OCI-LY1 (cell line): ENCODE data around the gene B3GNT9.

Experiments used
- H2AFZ ChIP-seq: fragments of 200-600 bp; sonication (generic), shearing (Covaris generic); 2 replicates; pipeline ENCODE4 v1.6.0; 2014; ENCODE audit warnings: antibody characterized with exemption, mild to moderate bottlenecking, low read length
- H3F3A ChIP-seq: fragments of 200-600 bp; sonication (generic), shearing (Covaris generic); 2 replicates; pipeline ENCODE4 v1.6.0; 2014; ENCODE audit warnings: mild to moderate bottlenecking, antibody characterized with exemption, low read length, moderate library complexity; ENCODE audit not compliant: insufficient read depth
- H3K27ac ChIP-seq: fragments of 200-600 bp; sonication (generic); 2 replicates; pipeline ENCODE4 v1.5.1; 2014; ENCODE audit warnings: low read length, mixed run types, mild to moderate bottlenecking, low read depth; ENCODE audit not compliant: poor library complexity, severe bottlenecking
- H3K27me3 ChIP-seq: fragments of 200-600 bp; sonication (generic); 2 replicates; pipeline ENCODE4 v1.6.0; 2014; ENCODE audit warnings: antibody characterized with exemption, mild to moderate bottlenecking, low read length, moderate library complexity; ENCODE audit not compliant: insufficient read depth
- H3K36me3 ChIP-seq: fragments of 200-600 bp; sonication (generic); 2 replicates; pipeline ENCODE4 v1.6.1; 2014; ENCODE audit warnings: mild to moderate bottlenecking, antibody characterized with exemption, low read length, moderate library complexity, mixed read lengths; ENCODE audit not compliant: insufficient read depth
- H3K4me1 ChIP-seq: fragments of 200-600 bp; sonication (generic); 2 replicates; pipeline ENCODE4 v1.5.1; 2014; ENCODE audit warnings: mild to moderate bottlenecking, low read length, moderate library complexity; ENCODE audit not compliant: insufficient read depth, severe bottlenecking
- H3K4me2 ChIP-seq: fragments of 200-600 bp; sonication (generic), shearing (Covaris generic); 2 replicates; pipeline ENCODE4 v1.6.1; 2014; ENCODE audit warnings: low read length
- H3K4me3 ChIP-seq: fragments of 200-600 bp; sonication (generic); 2 replicates; pipeline ENCODE4 v1.5.1; 2014; ENCODE audit warnings: low read length, low read depth, mild to moderate bottlenecking, mixed read lengths; ENCODE audit not compliant: poor library complexity, severe bottlenecking
- H3K79me2 ChIP-seq: fragments of 200-600 bp; shearing (Covaris generic); 2 replicates; pipeline ENCODE4 v1.6.1; 2016; ENCODE audit warnings: mixed run types, low read length, mixed read lengths; ENCODE audit not compliant: insufficient read depth
- H3K9ac ChIP-seq: fragments of 200-600 bp; sonication (generic), shearing (Covaris generic); 2 replicates; pipeline ENCODE4 v1.6.1; 2014; ENCODE audit warnings: mild to moderate bottlenecking, low read length, mixed read lengths
- H3K9me2 ChIP-seq: fragments of 200-600 bp; sonication (generic), shearing (Covaris generic); 2 replicates; pipeline ENCODE4 v1.6.1; 2014; ENCODE audit warnings: low read depth, mild to moderate bottlenecking, low read length, mixed read lengths
- H3K9me3 ChIP-seq: fragments of 200-600 bp; shearing (Covaris generic); 2 replicates; pipeline ENCODE4 v1.6.1; 2014; ENCODE audit warnings: low read length, mixed read lengths
- H4K20me1 ChIP-seq: fragments of 200-600 bp; sonication (generic), shearing (Covaris generic); 2 replicates; pipeline ENCODE4 v1.6.0; 2016; ENCODE audit warnings: mild to moderate bottlenecking, low read length; ENCODE audit not compliant: insufficient read depth
- EZH2 ChIP-seq: fragments of 200-600 bp; sonication (generic), shearing (Covaris generic); IDR thresholded peaks from 2 replicates; pipeline ENCODE4 v1.8.0; 2017; ENCODE audit warnings: borderline replicate concordance, mixed run types, mild to moderate bottlenecking, antibody characterized with exemption, low read length, moderate library complexity, mixed read lengths
- TF ChIP-seq, protein P1 (sequence below): fragments of 200-600 bp; sonication (generic), shearing (Covaris generic); IDR thresholded peaks from 2 replicates; pipeline ENCODE4 v1.5.1; 2017; ENCODE audit warnings: mild to moderate bottlenecking, antibody characterized with exemption, low read length, moderate library complexity, mixed read lengths

Gene B3GNT9

DNA sequence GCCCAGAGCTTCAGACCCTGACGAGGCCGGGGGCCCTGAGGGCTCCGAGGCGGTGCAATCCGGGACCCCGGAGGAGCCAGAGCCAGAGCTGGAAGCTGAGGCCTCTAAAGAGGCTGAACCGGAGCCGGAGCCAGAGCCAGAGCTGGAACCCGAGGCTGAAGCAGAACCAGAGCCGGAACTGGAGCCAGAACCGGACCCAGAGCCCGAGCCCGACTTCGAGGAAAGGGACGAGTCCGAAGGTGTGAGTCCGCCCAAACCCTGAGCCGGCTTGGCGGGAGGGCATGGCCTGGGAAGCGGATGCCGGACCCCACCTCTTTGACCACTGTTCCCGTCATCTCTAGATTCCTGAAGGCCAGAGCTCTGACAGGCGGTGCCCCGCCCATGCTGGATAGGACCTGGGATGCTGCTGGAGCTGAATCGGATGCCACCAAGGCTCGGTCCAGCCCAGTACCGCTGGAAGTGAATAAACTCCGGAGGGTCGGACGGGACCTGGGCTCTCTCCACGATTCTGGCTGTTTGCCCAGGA lies 24.0 kb upstream of the B3GNT9 start:
- Histone ChIP-seq H3F3A (no peaks in the 10 kb centered on the region), H2AFZ (no peak overlapping the region), H3K4me1 (peaks cover 32% of the 10 kb centered on the region), H3K4me3 (peak overlapping the region; percentile 47), H3K4me2 (peak overlapping the region; percentile 54), H3K27ac (no peak overlapping the region), H4K20me1 (no peaks in the 10 kb centered on the region), H3K9me3 (no peaks in the 10 kb centered on the region), H3K9ac (no peak overlapping the region), H3K9me2 (no peaks in the 10 kb centered on the region), H3K27me3 (peaks cover 11% of the 10 kb centered on the region; the same call in 1 of the 2 replicates), H3K36me3 (no peaks in the 10 kb centered on the region), H3K79me2 (no peaks in the 10 kb centered on the region)
- TF ChIP-seq, protein P1, sequence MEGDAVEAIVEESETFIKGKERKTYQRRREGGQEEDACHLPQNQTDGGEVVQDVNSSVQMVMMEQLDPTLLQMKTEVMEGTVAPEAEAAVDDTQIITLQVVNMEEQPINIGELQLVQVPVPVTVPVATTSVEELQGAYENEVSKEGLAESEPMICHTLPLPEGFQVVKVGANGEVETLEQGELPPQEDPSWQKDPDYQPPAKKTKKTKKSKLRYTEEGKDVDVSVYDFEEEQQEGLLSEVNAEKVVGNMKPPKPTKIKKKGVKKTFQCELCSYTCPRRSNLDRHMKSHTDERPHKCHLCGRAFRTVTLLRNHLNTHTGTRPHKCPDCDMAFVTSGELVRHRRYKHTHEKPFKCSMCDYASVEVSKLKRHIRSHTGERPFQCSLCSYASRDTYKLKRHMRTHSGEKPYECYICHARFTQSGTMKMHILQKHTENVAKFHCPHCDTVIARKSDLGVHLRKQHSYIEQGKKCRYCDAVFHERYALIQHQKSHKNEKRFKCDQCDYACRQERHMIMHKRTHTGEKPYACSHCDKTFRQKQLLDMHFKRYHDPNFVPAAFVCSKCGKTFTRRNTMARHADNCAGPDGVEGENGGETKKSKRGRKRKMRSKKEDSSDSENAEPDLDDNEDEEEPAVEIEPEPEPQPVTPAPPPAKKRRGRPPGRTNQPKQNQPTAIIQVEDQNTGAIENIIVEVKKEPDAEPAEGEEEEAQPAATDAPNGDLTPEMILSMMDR = no peak
- TF ChIP-seq EZH2 = no peak

DNA sequence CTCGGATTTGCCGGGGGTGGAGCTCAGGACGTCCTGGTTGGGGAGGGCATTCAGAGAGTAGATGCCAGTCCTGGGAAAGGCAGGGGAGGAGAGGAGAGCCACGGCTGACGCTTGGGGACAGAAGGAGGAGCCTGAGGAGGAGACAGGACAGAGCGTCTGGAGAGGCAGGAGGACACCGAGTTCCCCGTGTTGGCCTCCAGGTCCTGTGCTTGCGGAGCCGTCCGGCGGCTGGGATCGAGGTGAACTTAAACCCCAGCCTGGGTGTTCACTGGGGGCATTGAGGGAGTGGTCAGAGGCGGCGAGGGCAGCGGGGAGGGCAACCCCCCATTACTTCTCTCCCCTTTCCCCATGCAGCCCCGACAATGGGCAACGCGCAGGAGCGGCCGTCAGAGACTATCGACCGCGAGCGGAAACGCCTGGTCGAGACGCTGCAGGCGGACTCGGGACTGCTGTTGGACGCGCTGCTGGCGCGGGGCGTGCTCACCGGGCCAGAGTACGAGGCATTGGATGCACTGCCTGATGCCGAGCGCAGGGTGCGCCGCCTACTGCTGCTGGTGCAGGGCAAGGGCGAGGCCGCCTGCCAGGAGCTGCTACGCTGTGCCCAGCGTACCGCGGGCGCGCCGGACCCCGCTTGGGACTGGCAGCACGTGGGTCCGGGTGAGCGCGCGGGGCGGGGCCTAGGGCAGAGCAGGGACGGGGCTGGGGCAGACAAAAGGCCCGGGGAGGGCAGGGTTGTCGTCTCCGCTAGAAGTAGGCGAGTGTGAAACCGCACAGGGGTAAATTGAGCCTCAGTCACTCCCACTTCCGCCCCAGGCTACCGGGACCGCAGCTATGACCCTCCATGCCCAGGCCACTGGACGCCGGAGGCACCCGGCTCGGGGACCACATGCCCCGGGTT lies 23.3 kb upstream of the B3GNT9 start:
- TF ChIP-seq EZH2 = no peak
- TF ChIP-seq, protein P1 = no peak
- Histone ChIP-seq H3K27ac (no peak overlapping the region), H3K4me1 (peaks cover 33% of the 10 kb centered on the region), H3K36me3 (no peaks in the 10 kb centered on the region), H3K9me2 (no peaks in the 10 kb centered on the region), H3K27me3 (peaks cover 11% of the 10 kb centered on the region; the same call in 1 of the 2 replicates), H2AFZ (no peak overlapping the region), H3K79me2 (no peaks in the 10 kb centered on the region), H3K9me3 (no peaks in the 10 kb centered on the region), H3K4me2 (peak overlapping the region; percentile 54), H3K4me3 (peak overlapping the region; percentile 47), H3K9ac (peak overlapping the region; percentile 15; the same call in 1 of the 2 replicates), H4K20me1 (no peaks in the 10 kb centered on the region), H3F3A (no peaks in the 10 kb centered on the region)

DNA sequence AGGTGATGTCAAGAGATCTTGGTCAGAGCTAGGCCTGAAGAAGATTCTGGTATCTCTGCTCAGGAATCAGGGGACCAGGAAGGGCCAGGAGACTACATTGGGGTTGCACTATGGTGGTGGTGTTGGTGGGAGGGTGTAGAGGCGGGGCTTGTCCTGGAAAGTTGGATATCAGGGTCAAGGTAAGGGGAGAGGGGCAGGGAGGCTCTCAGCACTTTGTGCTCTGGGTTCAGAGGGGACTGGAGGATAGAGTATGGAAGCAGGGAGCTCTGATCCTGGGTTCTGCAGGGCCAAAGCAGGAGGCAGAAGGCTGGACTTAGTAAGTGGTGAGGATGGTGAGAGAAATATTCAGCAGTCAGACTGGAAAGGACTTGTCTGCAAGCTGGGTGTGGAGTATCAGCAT lies 22.5 kb upstream of the B3GNT9 start:
- Histone ChIP-seq H2AFZ (no peak overlapping the region), H3K36me3 (no peaks in the 10 kb centered on the region), H3K4me3 (no peak overlapping the region), H3K9me2 (no peaks in the 10 kb centered on the region), H4K20me1 (no peaks in the 10 kb centered on the region), H3K9ac (no peak overlapping the region; the same call in 1 of the 2 replicates), H3K79me2 (no peaks in the 10 kb centered on the region), H3K27ac (no peak overlapping the region), H3K4me2 (peak overlapping the region; percentile 54; the same call in 1 of the 2 replicates), H3F3A (no peaks in the 10 kb centered on the region), H3K9me3 (no peaks in the 10 kb centered on the region), H3K4me1 (peaks cover 27% of the 10 kb centered on the region), H3K27me3 (peaks cover 11% of the 10 kb centered on the region; the same call in 1 of the 2 replicates)
- TF ChIP-seq, protein P1 = no peak
